K562 (cell line): ENCODE data around the gene KAZN. TPM values are rescaled to one million over a fixed set of nuclear protein-coding genes. Genes with fewer than 3 reads are reported as not detected.

Experiments used
- KDM4B ChIP-seq, 2 experiments: fragments of 450-650 bp in 1 of 2; sonication (generic) in 1 of 2; IDR thresholded peaks; 2 replicates each; pipeline ENCODE4 v1.6.1; 2016 to 2017; ENCODE audit warnings: borderline replicate concordance in 2 of 2, antibody characterized with exemption in 1 of 2, low read depth in 1 of 2, mild to moderate bottlenecking in 1 of 2
- KDM5B ChIP-seq: fragments of 200-600 bp; sonication (generic); IDR thresholded peaks from 2 replicates; pipeline ENCODE4 v1.6.1; 2012; ENCODE audit warnings: low read depth, mild to moderate bottlenecking, moderate library complexity, low read length, control low read depth, inconsistent platforms; ENCODE audit not compliant: insufficient replicate concordance
- RFX5 ChIP-seq: IDR thresholded peaks from 2 replicates; pipeline ENCODE4 v1.6.1; 2011; ENCODE audit warnings: low read depth, mild to moderate bottlenecking, improper control_type of control experiment, low read length
- ZNF518B ChIP-seq: fragments of 250-450 bp; sonication (Bioruptor Pico); IDR thresholded peaks from 2 replicates; pipeline ENCODE4 v1.5.0; 2021; ENCODE audit warnings: mild to moderate bottlenecking, moderate library complexity
- polyA plus RNA-seq, 8 experiments: library from polyadenylated mRNA; depleted of rRNA in 4 of 8; stranded (reverse) in 5 of 8; unstranded in 3 of 8; fragments of >200 nt; fragmentation: Nextera tagmentation in 2 of 8; fragmentation: Illumina TruSeq in 1 of 8; extraction: Ambion mirVana in 2 of 8; extraction: Trizol in 1 of 8; gene quantifications; 2 replicates each; pipeline versions ENCODE4 v1.2.1 to v1.2.3, GENCODE V29; 2011 to 2014; ENCODE audit warnings: inconsistent platforms in 1 of 8, missing spikeins in 1 of 8
- total RNA-seq, 7 experiments: library from RNA; depleted of rRNA in 6 of 7; stranded (reverse); fragments of >200 nt in 6 of 7; fragmentation: Illumina TruSeq in 2 of 7; extraction: Trizol in 2 of 7; gene quantifications; 2 replicates each; pipeline versions ENCODE4 v1.2.1 to v1.2.3, GENCODE V29; 2011 to 2021; ENCODE audit warnings: low replicate concordance in 1 of 7

KAZN gene
- total and polyA plus RNA-seq, 9 of the 15 experiments (the other 6 are each of a cell fraction or from before 2014, with no cell fraction given) = 2.1 to 21.6 (median 5.4) TPM

DNA sequence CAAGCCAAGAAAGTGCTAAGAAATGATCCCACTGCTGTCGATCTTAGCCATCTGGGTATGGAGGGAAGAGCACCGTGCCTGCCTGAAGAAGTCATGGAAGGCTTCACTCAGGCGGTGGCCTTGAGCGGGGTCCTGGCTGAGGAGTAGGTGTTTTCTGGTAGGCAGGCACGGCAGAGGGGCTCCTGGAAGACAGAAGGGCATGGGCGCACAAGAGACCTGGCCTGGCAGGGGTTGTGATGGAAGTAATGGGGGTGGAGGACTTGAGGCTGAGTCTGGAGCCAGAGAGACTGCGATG lies 185.1 kb downstream of the KAZN start (continued):
- TF ChIP-seq ZNF518B (CRISPR knock-in tag) = no peak
- TF ChIP-seq RFX5 = no peak
- TF ChIP-seq KDM5B = no peak
- no peak for TF ChIP-seq KDM4B (IDR thresholded peaks at IDR 0.05; ENCODE audit: borderline replicate concordance in 2 of 2, low read depth in 1 of 2)
